Coronary artery (tissue), 2 donors: ENCODE measurements around the gene MTHFD1L.

Experiments used
- DNase-seq: peaks from one replicate; pipeline ENCODE4 v3.0.0-alpha.2; 2017; ENCODE audit warnings: low spot score
- H3K27ac ChIP-seq, 2 donors: fragments of 200-600 bp; sonication (generic); one replicate each; pipeline ENCODE4 v1.5.1; 2016 to 2019
- H3K4me3 ChIP-seq: fragments of 200-600 bp; sonication (generic); 2 replicates; pipeline ENCODE4 v1.5.1; 2016; ENCODE audit warnings: mild to moderate bottlenecking, moderate library complexity
- TF ChIP-seq, protein P1 (sequence below): fragments of 200-600 bp; sonication (generic); IDR thresholded peaks from one replicate; pipeline ENCODE4 v1.5.1; 2019; ENCODE audit warnings: antibody characterized with exemption

The MTHFD1L gene

DNA sequence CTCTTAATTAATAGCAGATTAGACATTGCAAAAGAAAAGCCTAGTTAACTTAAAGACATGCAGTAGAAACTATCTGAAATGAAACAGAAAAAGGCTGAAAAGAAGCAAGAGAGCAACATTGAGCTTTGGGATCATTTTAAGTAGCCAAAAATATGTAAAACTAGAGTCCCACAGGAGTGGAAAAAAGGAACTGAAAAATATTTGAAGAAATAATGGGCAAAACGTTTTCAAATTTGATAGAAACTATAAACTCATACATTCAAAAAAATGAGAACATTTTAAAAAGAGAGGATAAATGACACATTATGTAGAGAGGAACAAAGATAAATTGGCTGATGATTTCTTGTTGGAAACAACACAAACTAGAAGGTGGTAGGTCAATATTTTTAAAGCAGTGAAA is 208.2 kb downstream of the MTHFD1L start:
- Histone ChIP-seq H3K27ac (no peak overlapping the region), H3K4me3 (no peak overlapping the region)
- DNase-seq, result no peak
- TF ChIP-seq, protein P1, sequence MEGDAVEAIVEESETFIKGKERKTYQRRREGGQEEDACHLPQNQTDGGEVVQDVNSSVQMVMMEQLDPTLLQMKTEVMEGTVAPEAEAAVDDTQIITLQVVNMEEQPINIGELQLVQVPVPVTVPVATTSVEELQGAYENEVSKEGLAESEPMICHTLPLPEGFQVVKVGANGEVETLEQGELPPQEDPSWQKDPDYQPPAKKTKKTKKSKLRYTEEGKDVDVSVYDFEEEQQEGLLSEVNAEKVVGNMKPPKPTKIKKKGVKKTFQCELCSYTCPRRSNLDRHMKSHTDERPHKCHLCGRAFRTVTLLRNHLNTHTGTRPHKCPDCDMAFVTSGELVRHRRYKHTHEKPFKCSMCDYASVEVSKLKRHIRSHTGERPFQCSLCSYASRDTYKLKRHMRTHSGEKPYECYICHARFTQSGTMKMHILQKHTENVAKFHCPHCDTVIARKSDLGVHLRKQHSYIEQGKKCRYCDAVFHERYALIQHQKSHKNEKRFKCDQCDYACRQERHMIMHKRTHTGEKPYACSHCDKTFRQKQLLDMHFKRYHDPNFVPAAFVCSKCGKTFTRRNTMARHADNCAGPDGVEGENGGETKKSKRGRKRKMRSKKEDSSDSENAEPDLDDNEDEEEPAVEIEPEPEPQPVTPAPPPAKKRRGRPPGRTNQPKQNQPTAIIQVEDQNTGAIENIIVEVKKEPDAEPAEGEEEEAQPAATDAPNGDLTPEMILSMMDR, result no peak

DNA sequence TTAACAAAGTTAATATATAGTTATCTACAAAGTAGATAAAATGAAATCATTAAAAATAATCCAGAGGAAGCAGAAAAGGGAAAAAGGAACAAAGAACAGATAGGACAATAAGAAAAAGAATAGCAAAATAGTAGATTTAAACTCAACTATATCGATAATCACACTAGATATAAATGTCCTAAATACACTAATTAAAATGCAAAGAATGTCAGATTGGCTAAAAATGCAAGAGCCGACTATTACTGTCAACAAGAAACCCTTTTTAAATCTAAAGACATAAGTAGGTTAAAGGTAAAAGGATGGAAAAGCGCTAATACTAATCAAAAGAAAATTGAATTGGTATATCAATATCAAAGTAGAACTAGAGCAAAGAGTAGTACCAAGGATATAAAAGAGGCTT is 209.5 kb downstream of the MTHFD1L start:
- DNase-seq, result no peak
- H3K27ac ChIP-seq, result peak overlapping the region in 1 of 2 donors; percentile 3
- TF ChIP-seq, protein P1, result no peak
- no peak overlapping the region for H3K4me3 ChIP-seq

DNA sequence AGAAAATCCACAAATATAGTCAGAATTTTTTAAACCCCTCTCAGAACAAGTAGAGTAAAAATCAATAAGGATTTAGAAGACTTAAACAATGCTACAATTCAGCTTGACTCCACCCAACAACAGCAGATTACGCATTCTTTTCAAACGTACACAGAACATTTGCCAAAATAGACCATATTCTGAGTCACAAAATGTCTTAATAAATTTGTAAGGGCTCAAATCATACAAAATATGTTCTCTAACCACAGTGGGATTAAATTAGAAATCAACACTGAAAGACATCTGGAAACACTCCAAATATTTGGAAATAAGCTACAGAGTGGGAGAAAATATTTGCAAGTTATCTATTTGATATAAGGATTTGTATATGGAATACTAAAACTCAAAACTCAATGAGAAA is 210.0 kb downstream of the MTHFD1L start:
- no peak for DNase-seq
- Histone ChIP-seq H3K4me3 (no peak overlapping the region), H3K27ac (peak overlapping the region in 1 of 2 donors; percentile 3)
- TF ChIP-seq, protein P1, result no peak

DNA sequence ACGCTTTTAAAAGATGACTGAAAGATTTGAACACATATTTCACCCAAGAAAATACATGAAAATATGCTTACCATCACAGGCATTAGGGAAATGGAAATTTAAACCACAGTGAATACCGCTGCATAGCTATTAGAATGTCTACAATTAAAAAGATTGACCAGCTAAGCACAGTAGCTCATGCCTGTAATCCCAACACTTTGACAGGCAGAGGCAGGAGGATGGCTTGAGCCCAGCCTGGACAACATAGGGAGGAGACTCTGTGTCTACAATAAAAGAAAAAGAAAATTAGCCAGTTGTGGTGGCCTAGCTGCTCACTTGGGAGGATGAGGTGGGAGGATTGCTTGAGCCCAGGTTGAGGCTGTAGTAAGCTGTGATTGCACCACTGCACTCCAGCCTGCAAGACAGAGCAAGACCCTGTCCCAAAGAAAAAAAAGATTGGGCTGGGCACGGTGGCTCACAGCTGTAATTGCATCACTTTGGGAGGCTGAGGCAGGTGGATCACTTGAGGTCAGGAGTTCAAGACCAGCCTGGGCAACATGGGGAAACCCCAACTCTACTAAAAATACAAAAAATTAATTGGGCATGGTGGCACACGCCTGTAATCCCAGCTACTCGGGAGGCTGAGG is 210.5 kb downstream of the MTHFD1L start:
- peak overlapping the region in 1 of 2 donors; percentile 3 for H3K27ac ChIP-seq
- H3K4me3 ChIP-seq, result no peak overlapping the region
- TF ChIP-seq, protein P1, result no peak
- DNase-seq, result no peak

DNA sequence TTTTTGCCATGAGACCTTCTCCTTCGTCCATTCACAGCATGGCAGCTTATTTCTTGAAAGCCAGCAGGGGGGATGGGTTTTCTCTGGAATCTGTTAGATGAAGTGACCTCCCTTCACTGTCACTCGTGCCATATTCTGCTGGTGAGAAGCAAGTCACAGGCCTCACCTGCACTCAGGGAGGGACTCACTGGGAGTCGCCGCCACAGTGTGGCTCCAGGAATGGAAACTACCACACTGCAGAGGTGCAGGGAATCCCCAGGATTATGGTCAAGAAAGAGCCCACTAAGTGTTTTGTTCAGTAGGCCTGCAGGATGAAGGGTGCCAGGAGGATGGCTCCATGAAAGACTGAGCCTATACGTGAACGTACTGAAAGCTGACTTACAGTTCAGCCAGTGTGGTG is 213.2 kb downstream of the MTHFD1L start:
- no peak overlapping the region for H3K4me3 ChIP-seq
- TF ChIP-seq, protein P1, result no peak
- H3K27ac ChIP-seq, result no peak overlapping the region
- no peak for DNase-seq

DNA sequence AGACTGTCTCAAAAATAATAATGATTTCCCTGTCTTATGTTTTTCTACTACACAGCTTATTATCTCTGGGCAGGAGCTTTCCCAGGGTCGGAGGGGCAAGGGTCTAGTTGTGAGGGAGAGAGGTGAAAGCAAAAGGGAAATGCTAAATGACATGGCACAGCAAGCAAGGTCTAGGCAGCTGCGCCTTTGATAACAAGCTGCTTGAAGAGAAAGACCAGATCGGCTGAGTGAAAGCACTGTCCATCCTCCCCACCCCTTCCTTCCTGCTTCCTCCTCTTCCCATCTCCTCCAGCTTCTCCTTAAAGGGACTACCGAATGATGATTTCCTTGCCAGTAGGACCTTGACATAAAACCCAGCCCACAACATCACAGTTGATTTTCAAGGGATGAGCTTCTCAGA is 216.2 kb downstream of the MTHFD1L start:
- DNase-seq, result no peak
- Histone ChIP-seq H3K4me3 (no peak overlapping the region), H3K27ac (no peak overlapping the region)
- TF ChIP-seq, protein P1, result no peak

DNA sequence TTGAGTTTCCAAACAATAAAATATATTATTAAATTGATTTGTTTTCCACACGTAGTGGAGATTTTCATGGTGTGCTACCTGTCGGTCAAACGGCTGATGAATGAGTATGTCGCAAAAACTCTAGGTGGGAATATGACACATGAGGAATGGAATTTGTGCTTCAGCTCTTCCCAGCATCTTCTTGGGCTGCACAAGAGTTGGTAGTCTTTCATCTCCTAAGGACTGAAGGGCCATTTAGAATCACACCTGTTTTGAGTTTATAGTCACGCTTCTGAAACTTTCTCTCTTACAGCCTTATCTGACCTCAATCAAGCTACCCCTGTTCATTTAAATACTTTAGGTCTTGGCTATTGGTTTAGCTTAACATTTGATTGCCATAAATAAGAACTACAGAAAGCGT is 216.6 kb downstream of the MTHFD1L start:
- no peak overlapping the region for H3K27ac ChIP-seq
- no peak for DNase-seq
- TF ChIP-seq, protein P1, result no peak
- H3K4me3 ChIP-seq, result no peak overlapping the region
